Measurements from ENCODE around the gene LTC4S. TPM values are rescaled to one million over a fixed set of nuclear protein-coding genes. Genes with fewer than 3 reads are reported as not detected.

The LTC4S gene
- total and polyA plus RNA-seq, 2 experiments from 2014 or later: 3.7 TPM; not detected in 1

- no peak for TF ChIP-seq EZH2 (IDR thresholded peaks at IDR 0.05; ENCODE audit: borderline replicate concordance)
- TF ChIP-seq CTCF (IDR thresholded peaks at IDR 0.05; ENCODE audit: poor library complexity): no peak
- TF ChIP-seq EZH2phosphoT487 (IDR thresholded peaks at IDR 0.05; ENCODE audit: low read depth, severe bottlenecking, unreplicated experiment): no peak
- Histone ChIP-seq H4K20me1 (ENCODE audit: insufficient read depth, poor library complexity, severe bottlenecking) (peaks cover 13% of the 10 kb centered on the region), H3K4me1 (ENCODE audit: insufficient read depth) (peaks cover 36% of the 10 kb centered on the region), H3K4me2 (peak overlapping the region; percentile 96), H3K27me3 (no peaks in the 10 kb centered on the region), H2AFZ (peak overlapping the region; percentile 72), H3K36me3 (replicated peaks; ENCODE audit: insufficient read depth, low read depth) (no peaks in the 10 kb centered on the region), H3K9me3 (ENCODE audit: low read depth) (no peaks in the 10 kb centered on the region), H3K79me2 (peaks cover 25% of the 10 kb centered on the region), H3K9me2 (replicated peaks; ENCODE audit: insufficient read depth) (no peaks in the 10 kb centered on the region), H3K4me3 (no peak overlapping the region), H3K27ac (peak overlapping the region; percentile 99)
- no peak for DNase-seq (ENCODE audit: low spot score)
- 89% methylated on average over 8 of the region's 8 CpGs for WGBS (ENCODE audit: low lambda C conversion rate, missing lambda C conversion rate)
These were observed 23.7 kb downstream of the LTC4S start for GRCh38 chr5:179817470-179817840.

DNA sequence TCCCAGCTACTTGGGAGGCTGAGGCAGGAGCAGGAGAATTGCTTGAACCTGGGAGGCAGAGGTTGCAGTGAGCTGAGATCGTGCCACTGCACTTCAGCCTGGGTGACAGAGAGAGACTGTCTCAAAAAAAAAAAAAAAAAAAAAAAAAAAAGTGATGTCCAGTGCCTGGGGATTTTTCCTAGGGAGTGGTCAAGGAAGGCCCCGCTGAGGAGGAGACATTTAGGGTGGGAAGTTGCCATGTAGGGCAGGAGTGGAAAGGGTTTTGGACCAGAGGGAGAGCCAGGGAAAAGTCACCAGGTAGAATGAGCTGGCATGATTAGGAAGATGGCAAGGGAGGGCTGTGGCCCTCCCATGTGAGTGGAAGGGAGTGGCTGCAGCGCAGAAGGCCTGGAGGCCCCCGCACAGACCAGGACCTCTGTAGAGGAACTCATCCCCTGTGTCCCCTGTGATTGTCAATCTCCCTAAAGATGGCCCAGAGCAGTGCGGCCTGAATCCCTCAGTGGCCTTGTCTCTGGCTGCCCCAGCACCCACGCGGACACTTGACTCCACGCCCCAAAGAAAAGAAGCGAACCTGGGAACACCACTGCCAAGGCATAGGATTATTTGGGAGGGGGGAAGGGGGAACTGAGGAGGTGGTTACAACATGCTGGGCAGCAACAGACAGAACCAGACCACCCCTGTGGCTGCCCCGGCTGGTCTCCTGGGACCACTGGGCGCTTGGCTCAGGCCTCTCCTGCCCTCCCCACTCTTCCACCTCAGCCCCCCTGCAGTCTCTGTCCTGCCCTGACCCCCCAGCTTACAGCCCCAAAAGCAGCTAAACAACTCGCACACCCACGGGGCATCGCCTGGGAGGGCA lies 24.3 kb downstream of the LTC4S start:
- Histone ChIP-seq H3K36me3 (replicated peaks; ENCODE audit: insufficient read depth, low read depth) (no peaks in the 10 kb centered on the region), H2AFZ (no peak overlapping the region), H3K9me2 (replicated peaks; ENCODE audit: insufficient read depth) (no peaks in the 10 kb centered on the region), H3K79me2 (peaks cover 31% of the 10 kb centered on the region), H3K27ac (peak overlapping the region; percentile 99), H3K4me1 (ENCODE audit: insufficient read depth) (peaks cover 41% of the 10 kb centered on the region), H3K4me2 (peak overlapping the region; percentile 95), H3K27me3 (no peaks in the 10 kb centered on the region), H3K9me3 (ENCODE audit: low read depth) (no peaks in the 10 kb centered on the region), H3K4me3 (no peak overlapping the region), H4K20me1 (ENCODE audit: insufficient read depth, poor library complexity, severe bottlenecking) (peaks cover 20% of the 10 kb centered on the region)
- DNase-seq (ENCODE audit: low spot score): no peak
- TF ChIP-seq CTCF (IDR thresholded peaks at IDR 0.05; ENCODE audit: poor library complexity): no peak
- TF ChIP-seq EZH2phosphoT487 (IDR thresholded peaks at IDR 0.05; ENCODE audit: low read depth, severe bottlenecking, unreplicated experiment): no peak
- TF ChIP-seq EZH2 (IDR thresholded peaks at IDR 0.05; ENCODE audit: borderline replicate concordance): no peak
- 64% methylated on average over 13 of the region's 14 CpGs for WGBS (ENCODE audit: low lambda C conversion rate, missing lambda C conversion rate)

DNA sequence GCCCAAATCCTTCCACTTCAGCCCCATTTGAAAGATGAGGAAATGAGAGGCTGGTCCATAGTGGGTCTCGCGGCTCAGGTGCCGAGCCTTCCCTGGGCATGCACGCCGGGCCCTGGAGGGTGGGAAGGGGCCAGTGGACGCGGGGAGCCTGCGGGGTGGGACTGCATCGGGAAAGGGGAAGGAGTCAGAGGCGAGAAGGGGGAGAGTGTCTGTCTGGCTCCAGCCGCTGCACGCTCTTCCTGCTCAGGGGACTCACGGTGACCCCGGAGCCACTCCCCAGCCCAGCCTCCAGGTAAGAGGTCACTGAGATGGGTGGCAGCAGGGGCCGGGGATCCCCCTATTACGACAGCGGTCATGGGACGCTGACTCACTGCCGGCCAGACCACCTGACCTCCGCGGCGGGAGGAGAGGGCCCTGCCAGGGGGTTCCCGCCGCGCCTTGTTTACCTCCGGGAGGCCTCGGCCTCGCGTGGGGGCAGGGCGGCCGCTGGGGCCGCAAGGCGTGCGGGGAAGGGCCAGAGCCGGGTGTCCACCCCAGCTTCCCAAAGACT lies 25.0 kb downstream of the LTC4S start:
- TF ChIP-seq EZH2phosphoT487 (IDR thresholded peaks at IDR 0.05; ENCODE audit: low read depth, severe bottlenecking, unreplicated experiment) (no peak), CTCF (IDR thresholded peaks at IDR 0.05; ENCODE audit: poor library complexity) (no peak), EZH2 (IDR thresholded peaks at IDR 0.05; ENCODE audit: borderline replicate concordance) (no peak)
- Histone ChIP-seq H3K27ac (peak overlapping the region; percentile 99), H3K4me3 (no peak overlapping the region), H3K4me2 (peak overlapping the region; percentile 95), H3K9me3 (ENCODE audit: low read depth) (no peaks in the 10 kb centered on the region), H3K79me2 (peaks cover 38% of the 10 kb centered on the region), H3K4me1 (ENCODE audit: insufficient read depth) (peaks cover 45% of the 10 kb centered on the region), H4K20me1 (ENCODE audit: insufficient read depth, poor library complexity, severe bottlenecking) (peaks cover 27% of the 10 kb centered on the region), H3K36me3 (replicated peaks; ENCODE audit: insufficient read depth, low read depth) (no peaks in the 10 kb centered on the region), H2AFZ (no peak overlapping the region), H3K27me3 (no peaks in the 10 kb centered on the region), H3K9me2 (replicated peaks; ENCODE audit: insufficient read depth) (no peaks in the 10 kb centered on the region)
- WGBS (ENCODE audit: low lambda C conversion rate, missing lambda C conversion rate): 3% methylated on average over 14 of the region's 35 CpGs
- DNase-seq (ENCODE audit: low spot score): peak; percentile 98

Data from hepatocyte (in vitro differentiated cells).